Stimulated activated CD8-positive, alpha-beta memory T cell treated with anti-CD3 and anti-CD28 coated beads, Interleukin-7, amount 100 ng/mL, for 4 hours (primary cell): ENCODE data around the gene FRMD4B.
A peak's percentile ranks its signal among the peaks of the same experiment; 100 is the strongest.

Experiments used
- DNase-seq, 2 donors: peaks; one replicate each; pipeline ENCODE4 v3.0.0-alpha.2; 2020; ENCODE audit warnings: low read depth in 2 of 2

The FRMD4B gene

DNA sequence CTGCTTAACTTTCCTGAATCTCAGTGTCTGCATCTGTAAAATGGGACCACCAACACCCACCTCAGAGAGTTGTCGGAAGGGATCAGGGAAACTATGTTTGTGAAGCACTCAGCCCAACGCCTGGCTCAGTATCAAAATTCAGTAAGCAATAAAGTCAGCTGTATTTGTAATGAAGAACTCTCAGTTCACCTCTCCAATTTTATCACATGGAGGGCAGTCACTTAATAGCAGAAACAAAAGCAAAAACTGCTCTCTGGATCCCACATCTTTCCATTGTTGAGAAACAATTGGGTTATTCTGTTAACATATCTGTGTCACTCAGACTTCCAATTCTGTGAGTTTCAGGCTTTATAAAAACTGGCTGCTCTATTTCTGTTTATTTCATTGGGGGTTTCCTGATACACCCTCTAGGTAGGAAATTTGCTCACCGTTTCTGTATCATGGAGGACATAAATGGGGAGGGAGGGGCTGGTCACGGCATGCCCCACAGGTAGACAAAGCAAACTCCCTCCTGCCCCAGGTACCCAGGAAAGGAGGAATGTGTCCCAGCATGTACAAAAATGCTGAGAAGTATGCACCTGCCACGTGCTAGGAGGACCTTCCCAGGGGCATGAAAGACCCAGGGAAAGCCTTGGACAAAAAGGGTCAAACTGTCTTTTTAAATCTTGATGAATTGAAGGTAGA lies 182.1 kb downstream of the FRMD4B start:
- no peak for DNase-seq

DNA sequence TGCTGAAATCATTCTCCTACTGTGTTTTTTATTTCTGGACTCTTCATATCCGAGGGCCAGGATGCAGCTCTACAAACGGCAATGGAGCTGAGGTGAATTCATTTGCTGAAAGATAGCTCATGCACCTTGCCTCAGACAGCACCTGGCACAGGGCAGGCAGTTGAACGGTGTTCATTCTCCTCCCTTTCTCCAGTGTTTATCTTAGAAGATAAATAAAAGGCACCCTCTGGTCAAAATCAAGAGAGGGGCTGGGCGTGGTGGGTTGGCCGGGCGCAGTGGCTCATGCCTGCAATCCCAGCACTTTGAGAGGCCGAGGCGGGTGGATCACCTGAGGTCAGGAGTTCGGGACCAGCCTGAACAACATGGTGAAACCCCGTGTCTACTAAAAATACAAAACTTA lies 184.2 kb downstream of the FRMD4B start:
- DNase-seq: no peak

DNA sequence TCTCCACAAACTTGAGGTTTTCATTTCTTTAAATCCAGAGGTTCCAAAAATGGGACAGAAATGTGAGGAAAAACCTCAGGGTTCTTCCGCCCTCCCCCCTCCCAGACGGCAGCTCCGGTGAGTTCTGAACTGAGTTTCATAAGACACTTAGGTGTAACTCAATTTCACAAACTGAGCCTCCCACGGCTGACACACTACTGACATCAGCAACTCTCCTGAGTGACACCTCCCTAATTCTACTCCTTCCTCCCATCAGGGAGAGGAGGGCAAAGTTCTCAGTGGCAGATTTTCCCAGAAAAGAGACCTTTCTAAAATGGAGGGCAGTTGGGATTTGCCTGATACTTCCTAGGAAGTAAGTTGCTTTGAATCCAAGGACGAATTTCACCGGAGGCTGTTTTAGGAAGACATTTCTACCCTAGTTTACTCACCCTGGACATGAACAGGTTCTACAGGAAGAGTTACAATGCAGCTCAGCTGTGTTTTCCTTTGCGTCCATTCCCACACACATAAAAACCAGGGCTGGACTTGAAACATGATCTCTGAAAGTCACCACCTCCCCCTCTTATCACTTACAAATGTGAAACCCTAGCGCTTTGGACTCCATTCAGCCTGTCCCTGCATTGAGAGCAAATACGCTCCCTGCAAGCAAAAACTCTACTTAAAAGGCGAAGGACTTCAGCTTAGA lies 185.4 kb downstream of the FRMD4B start:
- peak; percentile 15 to 35 for DNase-seq

DNA sequence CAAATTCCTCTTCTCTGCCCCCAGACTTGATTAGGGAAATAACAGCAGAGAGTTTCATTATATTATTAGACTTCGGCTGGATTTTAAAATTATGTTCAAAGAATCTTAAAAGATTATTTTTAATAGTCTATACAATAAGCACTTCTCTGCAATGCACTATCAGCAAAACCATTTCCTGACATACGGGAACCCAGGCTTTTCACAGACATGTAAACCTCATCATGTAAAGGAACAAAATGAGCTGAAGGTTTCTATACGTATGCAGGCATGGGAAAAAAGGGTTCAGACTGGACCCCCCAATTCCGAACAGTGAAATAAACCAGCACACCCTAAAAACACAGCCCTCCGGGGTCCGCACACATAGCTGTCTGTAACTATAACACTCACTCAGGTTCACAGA lies 185.9 kb downstream of the FRMD4B start:
- no peak for DNase-seq

DNA sequence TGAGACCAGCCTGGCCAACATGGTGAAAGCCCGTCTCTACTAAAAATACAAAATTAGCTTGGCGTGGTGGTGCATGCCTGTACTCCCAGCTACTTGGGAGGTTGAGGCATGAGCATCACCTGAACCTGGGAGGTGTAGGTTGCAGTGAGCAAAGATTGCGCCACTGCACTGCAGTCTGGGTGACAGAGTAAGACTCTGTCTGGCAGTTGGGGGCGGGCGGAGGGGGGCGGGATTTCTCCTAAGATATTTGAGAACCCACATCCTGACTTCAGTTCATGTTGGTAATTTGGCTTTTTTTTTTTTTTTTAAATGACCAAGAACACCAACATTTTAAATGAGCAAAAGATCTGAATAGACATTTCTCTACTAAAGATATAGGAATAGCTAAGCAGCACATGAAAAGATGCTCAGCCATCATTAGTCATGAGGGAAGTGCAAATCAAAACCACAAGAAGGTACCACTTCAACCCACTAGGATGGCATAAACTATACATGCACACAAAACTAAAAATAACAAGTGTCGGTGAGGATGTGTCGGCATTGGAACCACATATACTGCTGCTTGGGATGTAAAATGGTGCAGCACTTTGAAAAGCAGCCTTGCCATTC lies 187.9 kb downstream of the FRMD4B start:
- peak; percentile 63 to 68 for DNase-seq

DNA sequence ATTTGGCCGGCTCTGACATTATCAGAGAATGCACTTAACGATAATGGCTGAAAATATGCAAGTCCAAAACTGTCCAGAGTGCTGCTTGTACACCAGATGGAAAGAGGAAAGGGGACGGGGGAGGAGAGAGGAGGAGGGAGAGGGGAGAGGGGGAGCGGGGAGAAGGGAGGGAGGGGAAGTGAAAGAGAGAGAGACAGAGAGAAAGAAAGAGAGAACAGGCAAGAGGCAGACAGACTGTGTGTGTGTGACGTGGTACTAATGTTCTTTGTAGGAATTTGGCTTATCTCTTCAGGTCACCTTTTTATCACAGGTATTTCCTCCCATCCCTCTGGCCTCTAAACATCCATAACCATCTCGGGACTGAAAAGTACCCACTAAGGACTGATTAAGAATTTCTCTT lies 188.4 kb downstream of the FRMD4B start:
- no peak for DNase-seq

DNA sequence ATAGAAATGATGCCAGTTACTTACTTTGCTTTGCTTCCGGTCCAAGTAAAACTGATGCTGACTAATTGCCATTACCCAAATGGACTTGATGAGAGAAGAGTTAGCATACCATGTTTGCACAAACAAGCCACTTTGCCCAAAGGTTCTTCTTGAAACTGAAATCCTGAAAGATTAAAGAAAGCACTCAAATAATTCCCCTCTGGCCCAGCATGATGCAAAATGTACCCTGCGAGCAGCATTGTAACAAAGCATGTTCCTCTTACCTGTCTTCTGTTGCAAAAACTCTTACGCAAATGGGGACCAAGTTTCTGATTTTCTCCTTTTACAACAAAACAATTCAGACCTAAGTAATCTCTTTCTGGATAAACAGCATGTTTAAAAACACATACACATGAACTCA lies 189.0 kb downstream of the FRMD4B start:
- no peak for DNase-seq

DNA sequence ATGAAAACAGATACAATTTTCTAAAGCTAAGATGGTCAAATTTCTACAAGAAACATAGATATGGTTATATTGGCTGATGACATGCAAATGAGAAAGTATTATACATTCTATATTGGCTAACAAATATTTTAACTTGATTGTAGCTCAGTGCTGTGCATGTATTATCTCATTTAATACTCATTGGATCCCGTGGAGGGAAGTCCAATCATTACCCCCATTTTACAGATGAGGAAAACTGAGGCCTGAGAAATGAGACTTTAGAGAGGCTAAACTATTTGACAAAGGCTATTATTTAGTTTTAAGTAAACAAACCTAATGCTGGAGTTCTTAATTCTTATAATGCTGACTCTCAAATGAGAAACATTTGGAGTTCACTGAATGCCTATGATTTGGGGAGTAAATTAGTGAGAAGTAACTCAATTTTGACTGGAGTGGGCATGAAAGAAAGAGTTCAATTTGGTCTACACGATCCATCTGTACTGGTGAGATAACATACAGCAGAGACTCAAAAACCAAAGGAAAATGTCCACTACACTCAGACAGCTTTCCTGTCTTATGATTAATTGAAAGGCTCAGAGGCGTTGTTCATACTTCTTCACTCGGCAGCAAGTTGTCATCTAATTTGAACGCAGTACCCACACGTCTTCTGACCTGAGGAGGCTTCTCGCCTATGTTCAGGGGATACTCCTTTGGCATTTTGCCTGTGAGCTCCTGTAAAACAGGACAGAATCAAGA lies 191.3 kb downstream of the FRMD4B start:
- DNase-seq: no peak

DNA sequence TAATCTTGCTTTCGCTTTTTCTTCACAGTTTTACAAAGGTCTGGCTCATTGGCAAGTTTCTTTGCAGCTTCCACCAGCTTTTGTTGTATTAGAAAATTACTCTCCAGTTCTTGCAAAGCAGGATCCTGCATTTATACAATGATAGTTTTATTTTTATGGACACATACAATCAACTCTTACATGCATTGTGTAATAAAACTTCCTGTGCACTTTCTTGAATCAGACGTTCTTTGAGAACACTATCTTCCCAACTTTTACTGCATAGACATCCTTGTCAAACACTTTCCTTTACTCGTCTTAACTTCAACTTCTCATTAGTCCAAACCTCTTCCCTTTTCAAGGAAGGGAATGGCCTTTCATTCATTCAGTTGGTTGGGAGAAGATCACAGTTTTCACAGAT lies 192.1 kb downstream of the FRMD4B start:
- DNase-seq: no peak

DNA sequence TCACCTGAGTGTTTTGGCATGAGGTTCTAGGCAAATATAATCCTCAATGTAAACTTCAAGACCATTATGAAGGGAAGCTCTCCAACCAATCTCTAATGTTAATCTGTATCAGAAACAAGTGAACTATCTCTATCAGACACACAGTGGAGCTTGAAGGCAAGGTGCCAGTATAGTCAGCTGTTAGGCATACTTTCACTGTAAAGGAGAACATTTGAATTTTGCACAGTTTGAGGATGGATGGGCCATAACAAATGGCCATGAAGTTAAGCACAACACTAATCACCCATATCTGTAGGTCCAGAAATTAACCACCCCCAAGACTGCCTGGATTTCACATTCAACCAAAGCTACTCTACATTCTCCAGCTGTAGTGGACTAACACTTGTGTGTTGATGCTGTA lies 194.4 kb downstream of the FRMD4B start:
- DNase-seq: no peak

DNA sequence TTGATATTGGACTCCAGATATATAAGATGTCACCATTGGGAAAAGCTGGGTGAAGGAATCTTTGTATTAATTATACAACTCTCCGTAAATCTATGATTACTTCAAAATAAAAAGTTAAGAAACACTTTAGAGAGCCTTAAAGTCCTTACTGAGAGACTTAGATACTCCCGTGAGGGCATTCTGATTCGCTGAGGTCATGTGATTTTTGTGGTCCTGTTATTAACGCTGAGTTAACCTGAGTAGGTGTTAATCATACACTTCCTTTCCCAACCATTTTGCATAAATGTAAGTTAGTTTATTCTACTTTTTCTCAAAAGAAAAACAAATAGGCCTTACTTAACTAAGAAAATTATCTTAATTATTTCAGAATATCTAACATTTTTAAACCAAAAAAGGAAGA lies 196.4 kb downstream of the FRMD4B start:
- no peak for DNase-seq

DNA sequence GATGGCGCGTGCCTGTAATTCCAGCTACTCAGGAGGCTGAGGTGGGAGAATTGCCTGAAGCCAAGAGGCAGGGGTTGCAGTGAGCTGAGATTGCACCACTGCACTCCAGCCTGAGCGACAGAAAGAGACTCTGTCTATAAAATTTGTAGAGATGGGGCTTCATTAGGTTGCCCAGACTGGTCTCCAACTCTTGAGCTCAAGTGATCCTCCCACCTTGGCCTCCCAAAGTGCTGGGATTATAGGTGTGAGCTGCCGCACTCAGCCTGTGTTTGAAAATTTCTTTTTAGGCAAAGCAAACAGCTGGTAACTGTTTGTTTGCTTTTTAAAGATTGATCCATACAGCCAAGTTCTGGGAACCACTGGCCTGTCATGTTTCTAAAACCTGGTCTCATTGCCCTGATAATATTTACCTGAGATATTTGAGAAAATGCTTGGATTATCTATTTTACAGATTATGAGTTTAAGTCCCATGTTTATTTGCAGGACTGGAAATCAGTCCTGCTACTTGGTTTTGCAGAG lies 199.3 kb downstream of the FRMD4B start:
- no peak for DNase-seq

DNA sequence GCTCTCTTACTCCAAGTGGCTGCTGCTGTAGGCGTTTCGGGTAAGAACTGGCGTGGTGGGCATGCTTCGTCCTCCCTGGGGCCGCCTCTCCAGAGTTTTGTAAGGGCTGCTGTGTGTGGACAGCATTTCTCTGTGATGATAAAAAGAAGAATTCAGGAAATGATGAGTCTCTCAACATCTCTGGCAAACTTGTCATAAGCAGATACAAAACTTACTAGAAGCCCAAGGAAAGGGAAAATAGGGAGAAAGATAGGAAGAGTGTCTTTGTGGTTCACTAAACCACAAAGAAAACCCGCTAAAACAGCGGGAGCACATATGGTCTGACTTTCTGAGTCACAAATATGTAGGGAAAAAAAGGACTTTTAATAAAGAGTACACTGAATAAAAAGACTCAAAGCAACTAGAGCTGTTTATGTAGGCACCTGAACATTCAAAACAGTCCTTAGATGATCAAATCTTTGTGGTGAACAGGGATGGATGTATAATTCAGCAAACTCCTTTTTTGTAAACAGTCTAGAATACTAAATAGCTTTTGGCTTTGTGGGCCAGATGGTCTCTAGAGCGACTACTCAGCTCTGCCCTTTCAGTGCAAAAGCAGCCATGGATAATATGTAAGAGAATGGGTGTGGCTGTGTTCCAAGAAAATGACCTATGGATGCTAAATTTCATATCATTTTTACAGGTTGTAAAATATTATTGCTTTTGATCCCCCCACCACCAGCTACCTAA lies 203.1 kb downstream of the FRMD4B start:
- DNase-seq: no peak

DNA sequence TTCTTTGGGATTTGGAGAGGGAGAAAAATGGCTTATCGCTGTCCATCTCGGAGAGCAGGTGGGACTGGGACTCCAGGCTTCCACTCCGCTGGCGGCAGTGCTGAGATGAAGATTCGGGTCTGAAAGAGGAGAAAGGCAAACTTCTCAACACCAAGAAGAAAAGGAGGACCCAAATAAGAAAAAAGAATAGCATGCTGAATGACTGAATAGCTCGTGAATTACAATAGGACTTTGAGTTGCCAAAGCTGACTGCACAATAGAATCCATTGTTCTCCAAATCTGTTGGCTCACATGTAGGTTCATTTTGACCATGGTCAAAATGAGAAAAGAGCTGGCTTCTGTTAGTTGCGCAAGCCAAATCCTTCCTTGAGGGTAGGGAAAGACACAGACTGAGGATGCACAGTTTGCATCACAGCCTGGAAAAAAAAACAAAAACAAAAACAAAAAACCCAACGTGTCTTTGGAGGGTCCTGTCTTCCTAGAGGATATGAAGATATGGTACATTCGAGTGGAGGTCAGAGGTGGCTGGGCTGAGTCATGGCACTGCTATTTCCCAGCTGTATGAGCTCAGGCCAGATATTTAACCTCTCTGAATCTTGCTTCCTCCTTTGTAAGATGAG lies 204.2 kb downstream of the FRMD4B start:
- no peak for DNase-seq

DNA sequence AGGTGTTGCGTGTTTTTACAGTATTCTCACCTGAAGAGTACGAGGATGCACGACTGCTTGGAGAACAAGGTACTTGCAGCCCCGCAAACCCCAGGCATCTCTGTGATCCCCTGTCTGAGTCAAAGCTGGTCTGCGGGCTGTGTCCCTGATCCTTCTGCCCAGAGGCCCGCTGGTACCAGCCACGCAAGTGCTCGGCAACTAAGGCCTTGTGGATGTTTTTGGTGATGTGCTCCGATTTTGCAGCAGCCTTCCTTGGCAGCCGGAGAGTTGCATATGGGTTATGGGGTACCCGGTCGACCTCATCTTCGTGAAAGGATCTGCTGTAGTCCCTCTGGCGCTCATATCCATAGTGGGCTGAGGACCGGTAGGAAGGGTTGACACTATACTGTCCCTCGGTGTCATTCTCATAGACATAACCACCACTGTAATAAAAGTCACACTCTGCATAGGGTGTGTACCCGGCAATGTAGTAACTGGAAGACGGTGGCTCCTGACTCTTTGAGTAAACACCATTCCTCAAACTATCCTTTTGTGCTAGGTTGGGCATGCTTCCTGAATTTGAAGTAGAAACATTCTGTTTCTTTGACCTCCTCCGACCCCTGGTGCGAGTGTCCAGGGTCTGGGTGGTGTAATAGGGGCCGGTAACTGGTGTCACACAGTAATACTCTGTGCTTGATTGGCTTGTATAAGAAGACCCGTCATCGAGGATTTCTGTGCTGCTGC lies 204.9 kb downstream of the FRMD4B start:
- no peak for DNase-seq

DNA sequence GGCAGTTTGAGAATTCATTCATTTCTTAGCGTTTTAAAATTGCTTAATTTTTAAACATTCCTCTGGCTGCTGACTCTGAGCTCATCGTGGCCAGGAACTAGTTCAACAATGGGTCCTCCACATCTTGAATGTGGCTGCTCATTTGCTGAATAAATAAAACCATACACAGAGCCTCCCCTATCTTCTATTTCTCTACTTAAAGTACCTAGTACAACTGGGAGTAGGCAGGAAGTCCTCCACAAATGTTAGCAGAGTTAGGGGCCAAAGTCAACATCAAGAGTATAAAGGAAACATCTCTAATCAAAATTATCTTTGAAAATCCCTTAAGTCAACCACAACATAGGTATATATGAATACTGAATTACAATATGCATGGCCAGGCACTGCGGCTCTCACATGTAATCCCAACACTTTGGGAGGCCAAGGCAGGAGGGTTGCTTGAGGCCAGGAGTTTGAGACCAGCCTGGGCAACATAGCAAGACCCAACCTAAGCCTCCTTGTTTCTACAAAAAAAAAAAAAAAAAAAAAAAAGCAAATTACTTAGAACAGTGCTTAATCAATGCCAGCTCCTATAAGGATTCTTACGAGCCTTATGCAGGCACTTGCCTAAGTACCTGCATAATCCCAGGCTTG lies 206.0 kb downstream of the FRMD4B start:
- no peak for DNase-seq

DNA sequence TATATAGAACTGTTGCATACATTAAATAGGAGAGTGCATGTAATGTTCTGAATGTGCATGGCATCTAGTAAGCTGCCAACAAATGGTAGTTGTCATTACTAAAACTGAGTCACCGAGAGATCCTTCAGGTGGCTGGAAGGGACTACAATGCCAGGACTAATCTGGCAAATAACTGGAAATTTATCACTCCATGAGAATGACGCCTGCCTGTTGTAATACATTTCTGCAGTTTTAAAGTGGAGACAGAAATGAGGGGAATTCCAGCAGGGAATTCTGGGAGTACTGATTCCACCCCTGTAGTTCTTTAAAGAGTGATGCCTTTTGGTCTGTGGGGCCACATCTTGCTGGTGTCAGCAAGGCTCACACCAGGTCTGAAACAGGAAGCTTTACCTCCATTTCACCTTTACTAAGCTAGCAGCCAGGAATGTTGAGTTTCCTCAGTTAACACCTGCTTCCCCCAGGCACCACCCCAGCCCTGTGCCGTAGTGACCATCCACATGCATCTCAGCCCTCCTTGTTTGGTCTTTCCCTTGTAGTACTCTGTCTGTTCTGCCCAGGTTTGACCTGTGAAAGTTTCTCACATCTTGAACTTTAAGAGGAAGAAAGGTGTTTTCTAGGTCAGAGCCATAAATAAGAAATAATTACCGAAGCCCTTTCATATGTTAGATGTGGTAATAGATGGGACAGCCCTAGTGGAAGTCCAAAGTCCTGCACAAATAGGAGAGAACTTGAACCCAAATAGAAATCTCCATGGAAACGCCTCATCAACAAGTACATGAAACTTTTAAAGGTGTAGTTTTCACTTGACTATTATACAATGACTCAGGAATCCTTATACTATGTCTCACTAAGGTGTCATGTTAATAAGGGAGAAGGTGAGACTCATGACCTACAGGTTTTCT lies 206.8 kb downstream of the FRMD4B start:
- DNase-seq: no peak

DNA sequence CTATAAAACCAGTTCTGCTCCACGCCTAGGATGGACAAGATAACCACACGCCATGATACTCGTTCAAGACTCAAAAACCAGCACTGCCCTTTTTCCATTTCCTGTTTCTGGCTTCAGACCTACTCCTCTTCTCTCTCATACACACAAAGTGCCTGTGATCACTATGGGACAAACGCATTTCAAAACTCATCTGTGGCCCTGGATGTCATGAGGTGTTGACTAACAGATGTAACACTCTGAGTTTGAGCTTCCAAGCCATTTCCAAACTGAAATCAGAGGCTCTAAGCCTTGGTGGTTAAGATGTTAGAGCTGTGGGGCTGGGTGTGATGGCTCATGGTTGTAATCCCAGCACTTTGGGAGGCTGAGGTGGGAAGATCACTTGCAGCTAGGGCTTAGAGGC lies 207.8 kb downstream of the FRMD4B start:
- no peak for DNase-seq
